Measurements from ENCODE around the gene PRADC1.
"Not testable (repeated sequence)": the region's sequence is repeated elsewhere in the genome, so short reads cannot be mapped to it uniquely, and the experiment has no call there.

The PRADC1 gene

GRCh38 chr2:73200281-73200680 is 32.8 kb downstream of the PRADC1 start:
- not testable (repeated sequence) for H3K36me3 ChIP-seq (ENCODE audit: control insufficient read depth in 2 of 2, insufficient read depth in 2 of 2, low read length in 2 of 2); H3K9me3 ChIP-seq (ENCODE audit: control insufficient read depth in 2 of 2, low read length in 2 of 2); H3K9ac ChIP-seq (ENCODE audit: low read length in 2 of 2); H3K4me1 ChIP-seq (ENCODE audit: control insufficient read depth, insufficient read depth, low read length); H3K27ac ChIP-seq (ENCODE audit: low read length); H3K4me3 ChIP-seq (ENCODE audit: low read length in 2 of 2)
- H3K27me3 ChIP-seq (ENCODE audit: control insufficient read depth in 1 of 2, insufficient read depth in 2 of 2, low read length in 2 of 2) = peaks cover 28 to 34% of the 10 kb centered on the region in 2 donors

DNA sequence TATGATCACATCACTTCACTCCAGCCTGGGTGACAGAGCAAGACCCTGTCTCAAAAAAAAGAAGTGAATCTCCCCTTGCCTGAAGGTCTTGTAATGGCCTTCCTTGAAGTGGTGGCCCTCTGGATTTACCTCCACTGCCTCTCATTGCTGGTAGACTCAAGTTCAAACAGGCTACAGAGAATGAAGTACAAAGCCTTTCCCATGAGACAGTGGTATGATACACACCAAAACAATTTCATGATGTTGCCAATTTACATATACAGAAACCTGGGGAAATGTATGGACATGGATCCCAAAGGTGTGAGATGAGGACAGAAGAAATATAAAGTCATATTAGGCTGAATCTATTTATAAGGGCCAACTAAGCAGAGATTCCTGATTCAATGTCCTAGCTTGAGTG is 35.5 kb downstream of the PRADC1 start:
- H3K4me3 ChIP-seq (ENCODE audit: low read length in 2 of 2) = no peak overlapping the region
- H3K27me3 ChIP-seq (ENCODE audit: control insufficient read depth in 1 of 2, insufficient read depth in 2 of 2, low read length in 2 of 2) = peaks cover 15 to 22% of the 10 kb centered on the region in 2 donors
- H3K9me3 ChIP-seq (ENCODE audit: control insufficient read depth in 2 of 2, low read length in 2 of 2) = peaks cover 0 to 2% of the 10 kb centered on the region in 2 donors
- peaks cover 2% of the 10 kb centered on the region for H3K4me1 ChIP-seq (ENCODE audit: control insufficient read depth, insufficient read depth, low read length)
- no peaks in the 10 kb centered on the region for H3K36me3 ChIP-seq (ENCODE audit: control insufficient read depth in 2 of 2, insufficient read depth in 2 of 2, low read length in 2 of 2)
- H3K9ac ChIP-seq (ENCODE audit: low read length in 2 of 2) = no peak overlapping the region
- H3K27ac ChIP-seq (ENCODE audit: low read length) = no peak overlapping the region

DNA sequence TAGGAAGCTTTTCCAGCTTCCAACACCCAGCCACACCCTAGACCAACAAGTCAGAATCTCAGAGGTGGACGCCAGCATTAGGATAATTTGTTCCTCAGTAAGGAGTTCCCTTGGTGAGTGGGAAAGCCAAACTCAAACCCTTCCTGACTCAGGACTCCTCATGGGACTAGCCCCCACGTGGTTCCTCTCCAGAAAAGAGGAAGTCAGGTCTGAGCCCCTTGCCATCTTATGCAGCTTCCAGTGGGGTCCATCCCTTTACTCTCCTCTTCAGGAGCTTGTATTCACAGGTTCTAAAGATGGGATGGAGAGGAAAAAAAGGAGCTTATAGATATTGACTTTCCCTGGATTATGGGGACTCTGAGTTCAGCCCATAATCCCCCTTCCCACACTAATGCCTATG is 45.5 kb downstream of the PRADC1 start:
- Histone ChIP-seq H3K4me1 (ENCODE audit: control insufficient read depth, insufficient read depth, low read length) (no peaks in the 10 kb centered on the region), H3K36me3 (ENCODE audit: control insufficient read depth in 2 of 2, insufficient read depth in 2 of 2, low read length in 2 of 2) (no peaks in the 10 kb centered on the region), H3K9me3 (ENCODE audit: control insufficient read depth in 2 of 2, low read length in 2 of 2) (peaks cover 0 to 7% of the 10 kb centered on the region in 2 donors), H3K27me3 (ENCODE audit: control insufficient read depth in 1 of 2, insufficient read depth in 2 of 2, low read length in 2 of 2) (peaks cover 0 to 6% of the 10 kb centered on the region in 2 donors), H3K27ac (ENCODE audit: low read length) (no peak overlapping the region), H3K4me3 (ENCODE audit: low read length in 2 of 2) (no peak overlapping the region), H3K9ac (ENCODE audit: low read length in 2 of 2) (no peak overlapping the region)

- H3K4me3 ChIP-seq (ENCODE audit: low read length in 2 of 2) = no peak overlapping the region
- H3K27me3 ChIP-seq (ENCODE audit: control insufficient read depth in 1 of 2, insufficient read depth in 2 of 2, low read length in 2 of 2) = peaks cover 0 to 6% of the 10 kb centered on the region in 2 donors
- H3K36me3 ChIP-seq (ENCODE audit: control insufficient read depth in 2 of 2, insufficient read depth in 2 of 2, low read length in 2 of 2) = no peaks in the 10 kb centered on the region
- H3K9ac ChIP-seq (ENCODE audit: low read length in 2 of 2) = no peak overlapping the region
- H3K4me1 ChIP-seq (ENCODE audit: control insufficient read depth, insufficient read depth, low read length) = no peaks in the 10 kb centered on the region
- H3K27ac ChIP-seq (ENCODE audit: low read length) = no peak overlapping the region
- peaks cover 0 to 7% of the 10 kb centered on the region in 2 donors for H3K9me3 ChIP-seq (ENCODE audit: control insufficient read depth in 2 of 2, low read length in 2 of 2)
These were observed 47.1 kb downstream of the PRADC1 start for GRCh38 chr2:73185965-73186364.
